ENCODE results near the gene ARFGEF3.
"Not testable (repeated sequence)": the region's sequence is repeated elsewhere in the genome, so short reads cannot be mapped to it uniquely, and the experiment has no call there.

The ARFGEF3 gene

GRCh38 chr6:138212530-138212929 is 50.8 kb downstream of the ARFGEF3 start:
- not testable (repeated sequence) for DNase-seq

- no peak for DNase-seq
Observed at GRCh38 chr6:138215093-138215782, 53.5 kb downstream of the ARFGEF3 start.

- no peak for DNase-seq
Observed at GRCh38 chr6:138218449-138218848, 56.7 kb downstream of the ARFGEF3 start, which contains the start of gene PBOV1. PBOV1 (minus strand) TSS chr6:138218491; CDS start chr6:138218395, 96 bp downstream.

DNA sequence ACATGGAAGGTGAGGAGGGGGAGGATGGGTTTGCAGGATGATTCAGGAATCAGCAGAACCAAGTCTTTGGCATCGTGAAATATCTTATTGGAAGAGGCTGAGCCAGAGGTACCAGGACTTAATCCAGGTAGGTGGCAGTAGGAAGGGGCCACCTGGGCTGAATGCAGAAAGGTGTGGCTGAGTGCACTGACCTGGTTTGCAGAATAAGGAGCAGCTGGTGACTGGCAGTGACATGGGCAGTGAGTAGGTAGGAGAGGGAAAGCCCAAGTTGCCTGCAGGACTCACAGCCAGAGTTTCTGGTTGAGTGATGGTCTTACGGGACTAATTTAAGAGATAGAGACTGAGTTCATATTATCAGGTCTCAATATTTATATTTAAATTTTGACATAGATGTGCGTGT is 57.7 kb downstream of the ARFGEF3 start:
- DNase-seq: no peak

GRCh38 chr6:138219901-138220300 is 58.2 kb downstream of the ARFGEF3 start:
- DNase-seq: no peak

DNA sequence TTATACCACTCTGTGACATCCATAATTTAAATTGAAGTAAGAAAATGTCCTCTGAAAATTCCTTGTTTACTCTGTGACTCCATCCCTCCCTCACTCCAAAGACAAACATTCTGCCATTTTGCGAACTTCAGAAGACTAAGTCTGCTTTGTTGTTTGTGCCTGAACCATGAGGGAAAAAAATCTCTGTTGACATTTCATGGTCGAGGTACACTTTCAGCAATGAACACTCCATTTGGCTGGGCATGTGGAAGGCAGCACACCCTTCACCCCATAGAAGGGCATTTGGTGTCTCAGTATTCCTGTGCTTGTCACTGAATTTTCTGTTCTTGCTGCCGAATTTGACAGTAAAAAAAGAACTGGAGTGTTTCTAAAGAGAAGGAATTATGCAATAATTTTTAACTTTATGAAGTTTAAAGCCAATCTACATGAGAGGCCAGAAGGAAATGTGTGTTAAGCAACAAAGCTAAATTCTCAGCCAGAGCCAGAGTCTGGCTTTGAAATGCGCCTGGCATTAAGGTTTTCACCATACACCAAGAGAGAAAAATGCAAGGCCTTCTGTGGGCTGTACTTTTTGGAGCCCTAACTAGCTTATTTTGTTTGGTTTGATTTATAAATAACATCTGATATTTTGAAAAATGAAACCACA is 61.3 kb downstream of the ARFGEF3 start:
- no peak for DNase-seq

DNA sequence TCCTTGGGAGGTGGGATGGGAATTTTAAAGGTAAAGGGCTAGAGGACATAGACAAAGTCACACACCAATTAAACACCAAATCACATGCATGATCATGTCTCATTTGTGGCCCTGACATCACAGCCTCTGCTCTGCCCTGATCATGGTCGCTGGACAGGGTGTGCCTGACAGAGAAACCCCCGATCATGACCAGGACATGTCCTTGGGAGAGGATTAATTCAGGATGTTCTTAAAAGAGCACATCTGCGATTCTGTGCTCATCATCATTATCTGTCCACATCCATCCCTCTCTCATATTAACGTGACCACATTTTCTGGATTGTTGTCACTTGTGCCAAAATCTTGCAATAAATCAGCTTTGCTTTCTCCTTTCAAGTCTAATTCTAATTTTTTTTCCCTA is 64.2 kb downstream of the ARFGEF3 start:
- no peak for DNase-seq

GRCh38 chr6:138226700-138227315 is 65.1 kb downstream of the ARFGEF3 start:
- no peak for DNase-seq

DNA sequence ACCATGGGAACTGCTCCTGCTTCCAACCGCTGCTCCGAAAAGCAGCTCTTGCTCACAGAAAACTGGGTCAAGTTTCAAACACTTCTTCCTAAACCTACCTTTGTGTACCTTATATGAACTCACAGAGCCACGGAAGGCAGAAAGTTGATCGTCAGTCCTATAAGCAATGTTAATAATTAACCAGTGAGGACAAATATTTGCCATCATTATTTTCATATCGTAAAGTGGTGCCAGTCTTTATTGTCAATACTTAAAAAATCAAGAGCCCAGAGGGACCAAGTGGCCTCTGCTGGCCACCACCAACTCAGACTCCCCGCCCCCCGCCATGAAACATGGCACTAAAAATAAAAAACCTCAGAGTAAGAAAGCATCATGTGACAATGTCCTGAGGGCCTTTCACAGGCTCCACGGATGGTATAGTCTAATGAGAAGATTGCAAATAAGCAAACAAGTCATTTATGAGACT is 65.6 kb downstream of the ARFGEF3 start:
- no peak for DNase-seq

- no peak for DNase-seq
Observed at GRCh38 chr6:138229072-138229471, 67.3 kb downstream of the ARFGEF3 start.

GRCh38 chr6:138229663-138230179 is 68.0 kb downstream of the ARFGEF3 start:
- DNase-seq: no peak

- no peak for DNase-seq
Observed at GRCh38 chr6:138230221-138230620, 68.5 kb downstream of the ARFGEF3 start.

GRCh38 chr6:138230759-138231380 is 69.1 kb downstream of the ARFGEF3 start:
- DNase-seq: no peak

GRCh38 chr6:138231381-138231886 is 69.7 kb downstream of the ARFGEF3 start:
- DNase-seq: no peak

GRCh38 chr6:138234363-138234762 is 72.6 kb downstream of the ARFGEF3 start:
- DNase-seq: no peak

- DNase-seq: no peak
Observed at GRCh38 chr6:138235205-138235604, 73.5 kb downstream of the ARFGEF3 start.

DNA sequence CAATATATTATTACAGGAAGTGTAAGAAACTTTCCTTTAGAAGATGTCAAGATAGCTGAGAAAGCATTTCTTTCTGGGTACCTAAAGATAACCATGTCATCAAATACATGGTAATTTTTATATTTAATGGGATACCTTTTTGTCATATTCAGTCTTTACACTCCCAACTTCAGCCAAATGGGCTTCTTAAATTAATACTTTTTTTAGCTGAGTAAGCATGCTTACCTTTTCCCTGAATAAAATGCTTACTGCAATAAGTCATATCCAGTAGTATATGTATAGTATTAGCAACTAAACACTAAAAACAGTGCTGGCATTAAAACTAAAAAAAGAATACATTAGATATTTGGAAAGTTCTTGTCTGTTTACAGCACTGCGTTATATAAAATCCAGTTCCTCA is 74.0 kb downstream of the ARFGEF3 start:
- no peak for DNase-seq

GRCh38 chr6:138237463-138237862 is 75.7 kb downstream of the ARFGEF3 start:
- no peak for DNase-seq

- no peak for DNase-seq
Observed at GRCh38 chr6:138238368-138238767, 76.6 kb downstream of the ARFGEF3 start.

DNA sequence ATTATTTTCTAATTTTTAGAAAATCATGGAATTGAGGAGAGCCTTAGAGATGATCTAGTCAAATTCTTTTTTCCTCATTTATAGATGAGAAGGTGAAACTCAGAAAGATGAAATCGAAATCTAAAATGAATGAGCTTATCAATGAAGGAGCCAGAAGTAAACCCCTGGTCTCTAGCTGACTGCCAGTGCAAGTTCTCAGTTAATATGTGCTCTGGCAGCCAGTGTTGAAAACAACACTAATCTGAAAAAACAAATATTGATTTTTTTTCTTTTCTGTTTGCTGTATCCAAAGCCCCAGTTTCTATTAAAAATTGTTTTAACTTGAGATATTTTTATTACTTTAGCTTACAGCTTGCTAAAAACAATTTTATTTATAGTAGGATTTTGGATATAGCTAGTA is 78.0 kb downstream of the ARFGEF3 start:
- DNase-seq: no peak

DNA sequence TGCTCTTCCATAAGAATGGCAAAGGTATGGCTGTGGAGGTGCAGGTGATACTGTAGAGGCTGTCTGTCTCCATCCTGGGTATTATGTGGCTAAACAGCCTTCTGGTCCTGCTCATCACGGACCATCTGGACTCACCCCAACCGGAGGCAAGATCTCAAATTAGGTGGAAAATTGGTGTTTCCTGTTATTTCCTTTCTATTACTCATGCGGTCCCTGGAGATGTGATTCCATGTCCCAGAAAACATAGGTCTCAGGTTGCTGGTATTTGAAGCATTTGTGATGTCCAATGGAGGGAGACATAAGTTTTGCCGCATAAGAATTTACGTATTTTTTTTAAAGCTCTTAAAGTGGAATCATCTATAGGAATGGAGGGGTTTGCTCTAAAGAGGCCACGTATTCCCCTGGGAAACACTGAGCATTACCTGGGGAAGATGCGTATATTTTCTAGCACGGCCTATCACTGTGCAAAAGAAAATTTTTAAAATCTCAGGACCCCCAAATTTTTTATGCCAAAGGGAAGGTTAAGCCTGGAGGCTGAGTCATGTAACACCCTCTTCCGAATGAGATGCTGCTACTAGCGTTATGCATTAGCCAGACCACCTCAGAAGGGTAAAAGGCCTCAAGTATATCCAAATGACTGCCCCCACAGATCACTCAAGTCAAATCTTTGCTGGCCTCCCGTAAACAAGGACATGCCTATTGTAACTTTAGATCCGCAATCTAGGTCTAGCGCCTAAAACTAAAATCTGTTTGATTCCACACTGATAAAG is 78.9 kb downstream of the ARFGEF3 start:
- peak in 1 of 2 experiments; percentile 21 for DNase-seq

- no peak for DNase-seq
Observed at GRCh38 chr6:138241381-138241780, 79.6 kb downstream of the ARFGEF3 start.

Data from NCI-H524 (cell line).